ENCODE measurements around the gene DCAF7.

- TF ChIP-seq CTCF (IDR thresholded peaks at IDR 0.05) (no peak), POLR2A (IDR thresholded peaks at IDR 0.05) (no peak)
These were observed 9.7 kb upstream of the DCAF7 start for GRCh38 chr17:63540590-63540989.

Data from heart left ventricle (tissue), 13 donors.